GM23338 (cell line): ENCODE measurements around the gene CELF4. TPM values are rescaled to one million over a fixed set of nuclear protein-coding genes. Genes with fewer than 3 reads are reported as not detected.

Source experiments
- ATAC-seq: fragments of 200-7000 bp; cut with Tn5 transposase; 3 replicates; pipeline ENCODE4 v1.9.1; 2020
- DNase-seq: peaks from one replicate; pipeline ENCODE4 v3.0.0-alpha.2; 2015; ENCODE audit warnings: low spot score
- H2AFZ ChIP-seq: fragments of 200-600 bp; sonication (generic); 2 replicates; pipeline ENCODE4 v1.8.0; 2016; ENCODE audit warnings: antibody characterized with exemption, mild to moderate bottlenecking, moderate library complexity
- H3F3A ChIP-seq: fragments of 200-600 bp; sonication (generic); replicated peaks from 2 replicates; pipeline ENCODE4 v1.8.0; 2017; ENCODE audit warnings: antibody characterized with exemption, mixed run types, low read depth
- H3K27ac ChIP-seq: fragments of 200-600 bp; sonication (generic); 2 replicates; pipeline ENCODE4 v1.6.1; 2016; ENCODE audit warnings: low read depth
- H3K27me3 ChIP-seq: fragments of 200-600 bp; sonication (generic); 2 replicates; pipeline ENCODE4 v1.8.0; 2016; ENCODE audit warnings: mild to moderate bottlenecking, mixed run types, moderate library complexity; ENCODE audit not compliant: insufficient read depth
- H3K36me3 ChIP-seq: fragments of 200-600 bp; sonication (generic); 2 replicates; pipeline ENCODE4 v1.8.0; 2016; ENCODE audit warnings: mild to moderate bottlenecking; ENCODE audit not compliant: insufficient read depth
- H3K4me1 ChIP-seq: fragments of 200-600 bp; sonication (generic); 2 replicates; pipeline ENCODE4 v1.8.0; 2016; ENCODE audit warnings: mild to moderate bottlenecking, moderate library complexity; ENCODE audit not compliant: insufficient read depth
- H3K4me2 ChIP-seq: fragments of 200-600 bp; sonication (generic); 2 replicates; pipeline ENCODE4 v1.7.1; 2017; ENCODE audit warnings: mixed run types
- H3K4me3 ChIP-seq: fragments of 200-600 bp; sonication (generic); 2 replicates; pipeline ENCODE4 v1.6.1; 2016; ENCODE audit warnings: mixed run types
- H3K79me2 ChIP-seq: fragments of 200-600 bp; sonication (generic); replicated peaks from 2 replicates; pipeline ENCODE4 v1.8.0; 2017; ENCODE audit warnings: mild to moderate bottlenecking; ENCODE audit not compliant: insufficient read depth
- H3K9me2 ChIP-seq: fragments of 200-600 bp; sonication (generic); 2 replicates; pipeline ENCODE4 v1.8.0; 2017; ENCODE audit not compliant: insufficient read depth
- H4K20me1 ChIP-seq: fragments of 200-600 bp; sonication (generic); replicated peaks from 2 replicates; pipeline ENCODE4 v1.8.0; 2017; ENCODE audit warnings: mild to moderate bottlenecking; ENCODE audit not compliant: insufficient read depth
- H3K27ac Mint-ChIP-seq: 2 replicates; pipeline ENCODE4 v1.8.0; 2020; ENCODE audit warnings: inconsistent platforms, mild to moderate bottlenecking, moderate library complexity, mixed read lengths
- H3K27me3 Mint-ChIP-seq: 3 replicates; pipeline ENCODE4 v1.8.0; 2022; ENCODE audit warnings: low read depth, mild to moderate bottlenecking, moderate library complexity, mixed read lengths, inconsistent platforms; ENCODE audit not compliant: insufficient read depth, poor library complexity
- H3K36me3 Mint-ChIP-seq: 3 replicates; pipeline ENCODE4 v1.8.0; 2021; ENCODE audit warnings: low read depth, mild to moderate bottlenecking, inconsistent platforms, moderate library complexity, mixed read lengths
- H3K4me1 Mint-ChIP-seq: 3 replicates; pipeline ENCODE4 v1.8.0; 2020; ENCODE audit warnings: mild to moderate bottlenecking, inconsistent platforms, mixed read lengths
- H3K4me3 Mint-ChIP-seq: 3 replicates; pipeline ENCODE4 v1.8.0; 2021; ENCODE audit warnings: moderate library complexity, mild to moderate bottlenecking, inconsistent platforms, mixed read lengths
- H3K9me3 Mint-ChIP-seq: 3 replicates; pipeline ENCODE4 v1.8.0; 2020; ENCODE audit warnings: moderate library complexity, mild to moderate bottlenecking, inconsistent platforms, mixed read lengths
- CREB1 ChIP-seq: fragments of 250-450 bp; sonication (Bioruptor Pico); IDR thresholded peaks from 2 replicates; pipeline ENCODE4 v1.5.0; 2020; ENCODE audit warnings: low read depth, mild to moderate bottlenecking, moderate library complexity
- CTCF ChIP-seq, 2 experiments: fragments of 200-600 bp in 1 of 2; sonication (generic) in 1 of 2; conservative IDR thresholded peaks; 2 replicates each; pipeline versions ENCODE4 v1.5.1 to v1.6.1; 2016 to 2017; ENCODE audit warnings: antibody characterized with exemption in 2 of 2, low read depth in 2 of 2, mild to moderate bottlenecking in 2 of 2, moderate library complexity in 1 of 2
- ETS1 ChIP-seq: IDR thresholded peaks from 2 replicates; pipeline ENCODE4 v1.6.1; 2016; ENCODE audit warnings: antibody characterized with exemption
- EZH2 ChIP-seq: fragments of 200-600 bp; sonication (generic); IDR thresholded peaks from one replicate; pipeline ENCODE4 v1.8.0; 2017; ENCODE audit warnings: antibody characterized with exemption, mild to moderate bottlenecking, low read depth; ENCODE audit not compliant: unreplicated experiment
- EZH2phosphoT487 ChIP-seq: fragments of 200-600 bp; sonication (generic); IDR thresholded peaks from one replicate; pipeline ENCODE4 v1.8.1; 2018; ENCODE audit warnings: antibody characterized with exemption; ENCODE audit not compliant: unreplicated experiment
- JUNB ChIP-seq: IDR thresholded peaks from one replicate; pipeline ENCODE4 v1.6.1; 2016; ENCODE audit warnings: antibody characterized with exemption; ENCODE audit not compliant: unreplicated experiment
- NANOG ChIP-seq: IDR thresholded peaks from 2 replicates; pipeline ENCODE4 v1.6.1; 2016; ENCODE audit warnings: antibody characterized with exemption, borderline replicate concordance
- POLR2AphosphoS5 ChIP-seq: IDR thresholded peaks from 2 replicates; pipeline ENCODE4 v1.6.1; 2016; ENCODE audit warnings: antibody characterized with exemption, low read depth
- REST ChIP-seq: IDR thresholded peaks from one replicate; pipeline ENCODE4 v1.6.1; 2018; ENCODE audit warnings: antibody characterized with exemption; ENCODE audit not compliant: unreplicated experiment
- STAT1 ChIP-seq: IDR thresholded peaks from one replicate; pipeline ENCODE4 v1.6.1; 2016; ENCODE audit warnings: antibody characterized with exemption; ENCODE audit not compliant: unreplicated experiment
- ZNF114 ChIP-seq: fragments of 250-450 bp; sonication (Bioruptor Pico); IDR thresholded peaks from 2 replicates; pipeline ENCODE4 v1.5.0; 2020; ENCODE audit warnings: mild to moderate bottlenecking, moderate library complexity
- ZNF331 ChIP-seq: fragments of 250-450 bp; sonication (Bioruptor Pico); IDR thresholded peaks from 2 replicates; pipeline ENCODE4 v1.5.0; 2020; ENCODE audit warnings: low read depth, mild to moderate bottlenecking, moderate library complexity
- ZNF462 ChIP-seq: fragments of 250-450 bp; sonication (Bioruptor Pico); IDR thresholded peaks from 2 replicates; pipeline ENCODE4 v1.5.0; 2020; ENCODE audit warnings: mild to moderate bottlenecking, moderate library complexity
- polyA plus RNA-seq: library from polyadenylated mRNA; unstranded; fragments of >200 nt; fragmentation: Nextera tagmentation; extraction: Ambion mirVana; gene quantifications from 2 replicates; pipeline ENCODE4 v1.2.1, GENCODE V29; 2016
- total RNA-seq: library from RNA; depleted of rRNA; stranded (reverse); fragments of >200 nt; shearing (Covaris generic); gene quantifications from 2 replicates; pipeline ENCODE4 v1.2.3, GENCODE V29; 2014

Gene CELF4
- total and polyA plus RNA-seq, 2 experiments from 2014 or later = 2.6 to 6.7 TPM

DNA sequence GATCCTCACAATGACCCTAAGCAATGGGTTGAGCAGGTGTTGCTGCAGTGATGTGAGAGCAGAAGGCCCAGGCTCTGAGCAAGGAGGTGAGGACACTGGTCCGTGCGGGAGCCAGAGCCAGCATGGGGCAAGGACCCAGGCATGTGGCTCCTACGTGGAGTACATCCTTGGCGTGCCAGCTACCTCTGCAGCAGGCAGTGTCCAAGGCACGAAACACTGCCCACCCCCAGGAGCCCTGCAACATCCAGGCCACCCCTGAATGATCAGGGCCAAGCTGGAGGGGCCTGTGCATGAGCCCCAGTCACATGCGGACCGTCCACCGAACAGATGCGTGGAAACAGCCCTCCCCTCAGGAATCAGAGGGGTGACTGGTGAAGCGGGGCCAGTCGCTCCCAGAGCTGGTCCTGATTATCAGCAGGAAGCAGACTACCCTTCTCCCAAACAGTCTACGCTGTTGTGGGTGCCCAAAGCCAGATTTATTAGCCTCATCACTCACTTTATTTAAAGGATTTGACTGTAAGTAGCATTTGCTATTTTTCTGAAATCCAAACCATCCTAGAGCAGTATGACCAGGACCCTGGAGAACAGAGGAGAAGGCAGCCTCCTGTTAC lies 16.8 kb downstream of the CELF4 start:
- no peaks in the 10 kb centered on the region for H3K36me3 ChIP-seq
- H3K4me1 ChIP-seq = no peaks in the 10 kb centered on the region
- no peak overlapping the region for H3K4me3 ChIP-seq
- Mint-ChIP-seq H3K36me3 (no peaks in the 10 kb centered on the region), H3K9me3 (no peaks in the 10 kb centered on the region), H3K4me3 (no peak overlapping the region), H3K4me1 (peaks cover 6% of the 10 kb centered on the region), H3K27ac (no peak overlapping the region), H3K27me3 (peaks cover 10% of the 10 kb centered on the region)
- H3K4me2 ChIP-seq = no peak overlapping the region
- H3F3A ChIP-seq = no peaks in the 10 kb centered on the region
- DNase-seq (no peak), ATAC-seq (no peak)
- no peaks in the 10 kb centered on the region for H3K9me2 ChIP-seq
- H3K79me2 ChIP-seq = no peaks in the 10 kb centered on the region
- H4K20me1 ChIP-seq = no peaks in the 10 kb centered on the region
- TF ChIP-seq CREB1 (CRISPR knock-in tag) (no peak), ZNF114 (CRISPR knock-in tag) (no peak), STAT1 (no peak), ZNF331 (CRISPR knock-in tag) (no peak), ETS1 (no peak), NANOG (no peak), ZNF462 (no peak), EZH2 (no peak), REST (no peak), EZH2phosphoT487 (no peak), POLR2AphosphoS5 (no peak), JUNB (no peak), CTCF (conservative IDR thresholded peaks at IDR 0.05; ENCODE audit: low read depth in 2 of 2) (no peak)
- H3K27me3 ChIP-seq = peaks cover 12% of the 10 kb centered on the region
- no peak overlapping the region for H3K27ac ChIP-seq
- H2AFZ ChIP-seq = no peak overlapping the region
